ENCODE results near the gene RSPH1.

RSPH1 gene

DNA sequence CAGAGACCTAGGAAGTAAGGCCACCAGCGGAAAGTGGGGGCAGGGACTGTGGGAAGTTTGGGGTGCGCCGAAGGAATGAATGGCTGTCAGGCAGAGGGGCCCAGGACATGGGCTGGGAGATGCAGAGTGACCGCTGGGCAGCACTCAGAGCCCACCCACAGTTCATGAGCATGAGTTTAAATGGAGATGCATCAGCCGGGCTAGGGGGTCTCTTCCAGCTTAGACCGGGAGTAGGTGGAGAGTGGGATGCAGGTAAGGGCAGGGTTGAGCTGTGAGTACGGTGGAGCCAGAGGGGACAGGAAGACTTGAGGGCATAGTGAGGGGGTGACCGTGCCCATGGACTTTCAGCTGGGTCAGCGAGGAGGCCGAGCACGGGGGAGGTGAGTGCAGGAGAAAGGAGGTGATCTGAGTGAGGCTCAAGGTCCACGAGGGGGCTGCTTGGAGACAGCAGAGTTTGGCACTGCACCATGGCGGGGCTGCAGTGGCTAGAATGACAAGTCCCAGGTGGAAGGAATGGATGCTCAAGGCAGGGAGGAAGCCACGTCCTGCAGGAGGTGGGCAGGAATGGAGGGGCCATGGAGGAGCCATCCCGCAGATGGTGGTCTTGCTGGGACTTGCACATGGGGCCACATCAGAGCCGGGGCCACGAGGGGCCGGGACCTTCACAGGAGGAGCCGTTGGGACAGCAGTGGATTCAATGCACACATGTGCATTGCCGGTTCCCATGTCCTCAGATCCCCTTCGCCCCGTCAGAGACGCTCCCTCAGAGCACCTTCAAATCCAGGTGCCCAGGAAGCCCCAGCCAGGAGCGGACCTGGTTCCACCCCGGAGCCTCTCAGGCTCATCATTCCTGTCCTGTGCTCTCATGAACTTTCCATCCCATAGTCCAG is 57.5 kb downstream of the RSPH1 start:
- no peak overlapping the region for H3K27ac ChIP-seq
- no peaks in the 10 kb centered on the region for H3K36me3 ChIP-seq
- peaks cover 14% of the 10 kb centered on the region for H3K4me1 ChIP-seq
- H3K9me3 ChIP-seq = peaks cover 8% of the 10 kb centered on the region; the same call in 1 of the 2 replicates
- H4K20me1 ChIP-seq = no peaks in the 10 kb centered on the region
- peak overlapping the region; percentile 48; the same call in 1 of the 2 replicates for H3K4me2 ChIP-seq
- no peak overlapping the region for H3K4me3 ChIP-seq
- TF ChIP-seq Cebpa-rat (IDR thresholded peaks at IDR 0.05) = no peak
- H3K9ac ChIP-seq = no peak overlapping the region
- H3K27me3 ChIP-seq = no peaks in the 10 kb centered on the region

DNA sequence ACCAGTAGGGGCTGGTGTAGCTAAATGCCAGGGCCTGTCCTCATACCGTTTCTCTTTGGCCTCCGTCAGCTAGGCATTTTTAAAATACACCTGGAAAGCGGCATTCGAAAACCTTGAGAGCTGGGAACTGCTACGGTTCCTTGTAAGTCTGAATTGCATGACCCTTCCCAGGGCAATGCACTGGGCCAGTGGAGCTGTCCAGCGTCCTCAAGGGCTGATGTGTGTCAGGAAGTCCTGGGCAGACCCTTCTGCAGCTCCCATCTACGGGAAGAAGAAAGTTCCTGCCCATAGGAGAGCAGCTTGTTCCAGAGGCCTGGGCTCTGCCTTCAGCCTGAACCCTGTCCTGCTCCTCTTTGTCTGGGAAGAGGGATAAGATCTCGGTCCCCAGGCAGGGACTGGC is 58.2 kb downstream of the RSPH1 start:
- Histone ChIP-seq H3K36me3 (no peaks in the 10 kb centered on the region), H3K4me3 (no peak overlapping the region), H4K20me1 (no peaks in the 10 kb centered on the region), H3K9ac (no peak overlapping the region), H3K9me3 (peaks cover 16% of the 10 kb centered on the region), H3K4me1 (peaks cover 14% of the 10 kb centered on the region), H3K27ac (no peak overlapping the region), H3K4me2 (no peak overlapping the region), H3K27me3 (no peaks in the 10 kb centered on the region)
- no peak for TF ChIP-seq Cebpa-rat (IDR thresholded peaks at IDR 0.05)

GRCh38 chr21:42436914-42437313 is 59.1 kb downstream of the RSPH1 start:
- Histone ChIP-seq H3K9ac (no peak overlapping the region), H3K4me2 (no peak overlapping the region), H3K4me1 (peaks cover 14% of the 10 kb centered on the region), H3K27me3 (no peaks in the 10 kb centered on the region), H3K4me3 (no peak overlapping the region), H3K27ac (no peak overlapping the region), H3K9me3 (peaks cover 25% of the 10 kb centered on the region), H3K36me3 (no peaks in the 10 kb centered on the region), H4K20me1 (no peaks in the 10 kb centered on the region)
- TF ChIP-seq Cebpa-rat (IDR thresholded peaks at IDR 0.05) = no peak

DNA sequence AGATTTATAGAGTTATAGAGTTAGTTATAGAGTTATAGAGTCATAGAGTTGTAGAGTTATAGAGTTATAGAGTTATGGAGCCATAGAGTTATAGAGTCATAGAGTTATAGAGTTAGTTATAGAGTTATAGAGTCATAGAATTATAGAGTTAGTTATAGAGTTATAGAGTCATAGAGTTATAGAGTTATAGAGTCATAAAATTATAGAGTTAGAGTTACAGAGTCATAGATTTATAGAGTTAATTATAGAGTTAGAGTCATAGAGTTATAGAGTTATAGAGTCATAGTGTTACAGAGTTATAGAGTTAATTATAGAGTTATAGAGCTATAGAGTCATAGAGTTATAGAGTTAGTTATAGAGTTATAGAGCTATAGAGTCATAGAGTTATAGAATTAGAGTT is 60.2 kb downstream of the RSPH1 start:
- Histone ChIP-seq H3K9ac (no peak overlapping the region), H3K4me2 (no peak overlapping the region), H4K20me1 (no peaks in the 10 kb centered on the region), H3K27me3 (no peaks in the 10 kb centered on the region), H3K27ac (no peak overlapping the region), H3K9me3 (peaks cover 29% of the 10 kb centered on the region), H3K4me1 (peaks cover 19% of the 10 kb centered on the region), H3K36me3 (no peaks in the 10 kb centered on the region), H3K4me3 (no peak overlapping the region)
- TF ChIP-seq Cebpa-rat (IDR thresholded peaks at IDR 0.05) = no peak

DNA sequence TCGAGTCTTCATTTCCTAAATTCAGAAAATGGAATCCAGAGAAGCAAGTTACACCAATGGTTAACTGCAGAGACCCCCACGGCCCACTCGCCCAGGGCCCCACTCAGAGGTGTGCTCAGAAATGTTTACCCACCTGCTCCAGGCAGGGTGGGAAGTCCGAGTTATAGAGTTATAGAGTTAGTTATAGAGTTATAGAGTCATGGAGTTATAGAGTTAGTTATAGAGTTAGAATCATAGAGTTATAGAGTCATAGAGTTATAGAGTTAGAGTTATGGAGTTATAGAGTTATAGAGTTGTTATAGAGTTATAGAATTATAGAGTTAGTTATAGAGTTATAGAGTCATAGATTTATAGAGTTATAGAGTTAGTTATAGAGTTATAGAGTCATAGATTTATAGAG is 60.6 kb downstream of the RSPH1 start:
- no peak for TF ChIP-seq Cebpa-rat (IDR thresholded peaks at IDR 0.05)
- Histone ChIP-seq H3K27me3 (no peaks in the 10 kb centered on the region), H3K4me1 (peaks cover 21% of the 10 kb centered on the region), H3K9me3 (peaks cover 29% of the 10 kb centered on the region), H3K36me3 (no peaks in the 10 kb centered on the region), H3K4me3 (no peak overlapping the region), H3K4me2 (no peak overlapping the region), H3K27ac (no peak overlapping the region), H4K20me1 (no peaks in the 10 kb centered on the region), H3K9ac (no peak overlapping the region)

- Histone ChIP-seq H4K20me1 (no peaks in the 10 kb centered on the region), H3K4me2 (no peak overlapping the region), H3K9ac (no peak overlapping the region), H3K9me3 (peaks cover 29% of the 10 kb centered on the region), H3K4me1 (peaks cover 17% of the 10 kb centered on the region), H3K4me3 (no peak overlapping the region), H3K36me3 (no peaks in the 10 kb centered on the region), H3K27me3 (no peaks in the 10 kb centered on the region), H3K27ac (no peak overlapping the region)
- TF ChIP-seq Cebpa-rat (IDR thresholded peaks at IDR 0.05) = no peak
Observed at GRCh38 chr21:42434884-42435283, 61.1 kb downstream of the RSPH1 start.

GRCh38 chr21:42433946-42434551 is 62.0 kb downstream of the RSPH1 start:
- H3K9me3 ChIP-seq = peaks cover 29% of the 10 kb centered on the region
- H3K4me3 ChIP-seq = no peak overlapping the region
- H3K27me3 ChIP-seq = no peaks in the 10 kb centered on the region
- H3K4me1 ChIP-seq = peaks cover 9% of the 10 kb centered on the region; the same call in 1 of the 2 replicates
- no peaks in the 10 kb centered on the region for H4K20me1 ChIP-seq
- H3K4me2 ChIP-seq = no peak overlapping the region
- no peak for TF ChIP-seq Cebpa-rat (IDR thresholded peaks at IDR 0.05)
- no peak overlapping the region for H3K9ac ChIP-seq
- no peaks in the 10 kb centered on the region for H3K36me3 ChIP-seq
- H3K27ac ChIP-seq = no peak overlapping the region

DNA sequence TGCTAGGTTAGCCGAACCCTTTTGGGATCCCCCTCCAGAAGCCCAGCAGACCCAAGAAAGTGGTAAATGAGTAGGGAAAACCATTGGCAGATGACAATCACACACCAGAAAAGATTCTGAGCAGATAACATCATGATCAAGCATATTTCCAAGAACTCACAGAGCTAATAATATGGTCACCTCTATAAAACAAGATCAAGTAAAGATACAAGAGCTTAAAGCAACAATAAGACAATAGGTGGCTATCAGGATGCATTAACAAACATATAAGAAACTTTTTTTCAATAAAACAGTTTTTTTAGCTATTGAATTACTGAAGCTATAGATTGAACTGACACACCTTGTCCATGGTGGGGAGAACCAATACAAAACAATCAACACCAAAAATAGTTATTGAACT is 63.3 kb downstream of the RSPH1 start:
- Histone ChIP-seq H3K4me3 (no peak overlapping the region), H3K9me3 (peaks cover 29% of the 10 kb centered on the region), H3K4me1 (peaks cover 10% of the 10 kb centered on the region), H3K27ac (no peak overlapping the region), H3K4me2 (no peak overlapping the region), H4K20me1 (no peaks in the 10 kb centered on the region), H3K27me3 (no peaks in the 10 kb centered on the region), H3K36me3 (no peaks in the 10 kb centered on the region), H3K9ac (no peak overlapping the region)
- TF ChIP-seq Cebpa-rat (IDR thresholded peaks at IDR 0.05) = no peak

- H3K4me2 ChIP-seq = no peak overlapping the region
- peaks cover 25% of the 10 kb centered on the region for H3K4me1 ChIP-seq
- H3K36me3 ChIP-seq = no peaks in the 10 kb centered on the region
- H3K9me3 ChIP-seq = peaks cover 22% of the 10 kb centered on the region
- H3K27me3 ChIP-seq = no peaks in the 10 kb centered on the region
- H3K4me3 ChIP-seq = no peak overlapping the region
- H4K20me1 ChIP-seq = no peaks in the 10 kb centered on the region
- no peak overlapping the region for H3K27ac ChIP-seq
- no peak overlapping the region for H3K9ac ChIP-seq
- TF ChIP-seq Cebpa-rat (IDR thresholded peaks at IDR 0.05) = no peak
Observed at GRCh38 chr21:42431196-42431595, 64.8 kb downstream of the RSPH1 start.

DNA sequence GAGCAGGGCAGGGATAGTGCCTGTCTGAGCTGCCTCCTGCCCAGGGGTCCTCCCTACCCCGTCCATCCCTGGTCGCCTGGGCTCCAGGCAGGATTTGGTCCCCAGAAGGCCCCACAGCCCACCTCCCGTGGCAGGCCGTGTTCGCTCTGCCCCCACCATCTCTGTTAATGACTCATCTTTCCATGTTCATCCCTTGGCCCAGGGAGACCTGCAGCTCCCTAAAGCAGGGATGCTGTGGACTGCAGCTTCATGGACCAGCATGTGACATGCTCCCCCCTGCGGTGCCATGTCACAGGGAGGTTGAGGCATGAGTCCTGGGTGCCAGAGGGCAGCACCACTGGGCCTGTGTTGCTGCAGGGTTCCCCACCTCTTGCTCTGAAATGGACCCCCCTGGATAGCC is 65.5 kb downstream of the RSPH1 start:
- no peak overlapping the region for H3K4me3 ChIP-seq
- H3K4me2 ChIP-seq = no peak overlapping the region
- no peaks in the 10 kb centered on the region for H3K27me3 ChIP-seq
- H3K9ac ChIP-seq = no peak overlapping the region
- peaks cover 32% of the 10 kb centered on the region for H3K4me1 ChIP-seq
- no peak overlapping the region for H3K27ac ChIP-seq
- no peaks in the 10 kb centered on the region for H4K20me1 ChIP-seq
- H3K36me3 ChIP-seq = no peaks in the 10 kb centered on the region
- H3K9me3 ChIP-seq = peaks cover 22% of the 10 kb centered on the region
- TF ChIP-seq Cebpa-rat (IDR thresholded peaks at IDR 0.05) = no peak

Data from BLaER1 (cell line).